Breast epithelium (tissue), 3 donors: ENCODE measurements around the gene ABCA1.
"Not testable (repeated sequence)": the region's sequence is repeated elsewhere in the genome, so short reads cannot be mapped to it uniquely, and the experiment has no call there.

ENCODE experiments used
- POLR2A ChIP-seq: fragments of 450-650 bp; IDR thresholded peaks from one replicate; pipeline ENCODE4 v1.6.1; 2016; ENCODE audit warnings: antibody characterized with exemption, mild to moderate bottlenecking, moderate library complexity
- TF ChIP-seq, protein P1 (sequence below), 3 donors: fragments of 450-650 bp; IDR thresholded peaks; one replicate each; pipeline ENCODE4 v1.5.1; 2016 to 2017; ENCODE audit warnings: antibody characterized with exemption in 3 of 3, mild to moderate bottlenecking in 3 of 3, moderate library complexity in 3 of 3

DNA sequence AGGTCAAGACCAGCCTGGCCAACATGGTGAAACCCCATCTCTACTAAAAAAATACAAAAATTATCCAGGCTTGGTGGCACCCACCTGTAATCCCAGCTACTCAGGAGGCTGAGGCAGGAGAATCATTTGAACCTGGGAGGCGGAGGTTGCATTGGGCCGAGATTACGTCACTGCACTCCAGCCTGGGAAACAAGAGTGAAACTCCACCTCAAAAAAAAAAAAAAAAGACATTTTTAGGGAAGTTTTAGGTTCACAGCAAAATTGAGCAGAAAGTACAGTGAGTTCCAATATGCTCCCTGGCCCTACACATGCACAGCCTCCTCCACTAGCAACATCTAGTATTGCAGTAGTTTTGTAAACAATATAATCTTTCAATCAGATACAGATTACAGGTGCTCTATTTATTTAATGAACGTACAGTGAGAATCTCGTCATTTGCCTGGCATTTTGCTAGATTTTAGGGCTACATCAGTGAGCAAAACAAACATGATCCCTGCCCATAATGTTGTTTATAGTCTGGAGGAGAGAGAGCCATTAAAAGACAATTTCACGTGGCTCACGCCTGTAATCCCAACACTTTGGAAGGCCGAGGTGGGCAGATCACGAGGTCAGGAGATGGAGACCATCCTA lies 48.1 kb upstream of the ABCA1 start:
- TF ChIP-seq, protein P1, sequence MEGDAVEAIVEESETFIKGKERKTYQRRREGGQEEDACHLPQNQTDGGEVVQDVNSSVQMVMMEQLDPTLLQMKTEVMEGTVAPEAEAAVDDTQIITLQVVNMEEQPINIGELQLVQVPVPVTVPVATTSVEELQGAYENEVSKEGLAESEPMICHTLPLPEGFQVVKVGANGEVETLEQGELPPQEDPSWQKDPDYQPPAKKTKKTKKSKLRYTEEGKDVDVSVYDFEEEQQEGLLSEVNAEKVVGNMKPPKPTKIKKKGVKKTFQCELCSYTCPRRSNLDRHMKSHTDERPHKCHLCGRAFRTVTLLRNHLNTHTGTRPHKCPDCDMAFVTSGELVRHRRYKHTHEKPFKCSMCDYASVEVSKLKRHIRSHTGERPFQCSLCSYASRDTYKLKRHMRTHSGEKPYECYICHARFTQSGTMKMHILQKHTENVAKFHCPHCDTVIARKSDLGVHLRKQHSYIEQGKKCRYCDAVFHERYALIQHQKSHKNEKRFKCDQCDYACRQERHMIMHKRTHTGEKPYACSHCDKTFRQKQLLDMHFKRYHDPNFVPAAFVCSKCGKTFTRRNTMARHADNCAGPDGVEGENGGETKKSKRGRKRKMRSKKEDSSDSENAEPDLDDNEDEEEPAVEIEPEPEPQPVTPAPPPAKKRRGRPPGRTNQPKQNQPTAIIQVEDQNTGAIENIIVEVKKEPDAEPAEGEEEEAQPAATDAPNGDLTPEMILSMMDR (IDR thresholded peaks at IDR 0.05), result not testable (repeated sequence)
- not testable (repeated sequence) for TF ChIP-seq POLR2A
